A673 (cell line): ENCODE measurements around the gene FAH. TPM values are rescaled to one million over a fixed set of nuclear protein-coding genes. Genes with fewer than 3 reads are reported as not detected.

Experiments
- BruUV-seq: library from RNA; stranded (reverse); fragments of 400-500 nt; replicated peaks from 2 replicates; lab custom pipeline; 2021; lab: Mats Ljungman, UMichigan
- CTCF ChIA-PET: fragments of 300-600 bp; sonication (Branson Sonifier 250); formaldehyde crosslinking; loops from one replicate; lab custom pipeline; 2022; ENCODE audit warnings: antibody characterized with exemption; lab: Charles Lee
- POLR2A ChIA-PET: fragments of 300-600 bp; sonication (Branson Sonifier 250); formaldehyde crosslinking; loops from one replicate; lab custom pipeline; 2022; ENCODE audit warnings: antibody characterized with exemption; ENCODE audit not compliant: low non-redundant PET; lab: Charles Lee
- DNase-seq: peaks from one replicate; pipeline ENCODE4 v3.0.0-alpha.2; 2015; ENCODE audit warnings: low spot score
- H3K27ac ChIP-seq: fragments of 200-600 bp; sonication (generic); 2 replicates; pipeline ENCODE4 v1.5.1; 2016; ENCODE audit warnings: mixed run types, low read depth, mild to moderate bottlenecking, mixed read lengths, antibody characterized with exemption, low read length; ENCODE audit not compliant: poor library complexity, severe bottlenecking
- H3K27me3 ChIP-seq: fragments of 200-600 bp; sonication (generic); replicated peaks from 2 replicates; pipeline ENCODE4 v1.6.1; 2017; ENCODE audit warnings: mixed run types, low read depth, mild to moderate bottlenecking, mixed read lengths, antibody characterized with exemption, low read length; ENCODE audit not compliant: insufficient read depth, poor library complexity
- H3K36me3 ChIP-seq: fragments of 200-600 bp; sonication (generic); 2 replicates; pipeline ENCODE4 v1.6.1; 2016; ENCODE audit warnings: mixed run types, mild to moderate bottlenecking, mixed read lengths, antibody characterized with exemption, low read length; ENCODE audit not compliant: insufficient read depth, poor library complexity, severe bottlenecking
- H3K4me1 ChIP-seq: fragments of 200-600 bp; sonication (generic); 2 replicates; pipeline ENCODE4 v1.6.1; 2017; ENCODE audit warnings: mixed run types, mild to moderate bottlenecking, mixed read lengths, antibody characterized with exemption, low read length; ENCODE audit not compliant: insufficient read depth, poor library complexity, severe bottlenecking
- H3K4me3 ChIP-seq: fragments of 200-600 bp; sonication (generic); 2 replicates; pipeline ENCODE4 v1.5.1; 2016; ENCODE audit warnings: low read depth, mixed run types, mild to moderate bottlenecking, mixed read lengths, low read length; ENCODE audit not compliant: poor library complexity, severe bottlenecking
- H3K9me3 ChIP-seq: fragments of 200-600 bp; sonication (generic); 2 replicates; pipeline ENCODE4 v1.6.1; 2016; ENCODE audit warnings: mixed run types, low read depth, mild to moderate bottlenecking, mixed read lengths, antibody characterized with exemption, low read length; ENCODE audit not compliant: poor library complexity, severe bottlenecking
- EZH2 ChIP-seq: fragments of 200-600 bp; sonication (generic); IDR thresholded peaks from 2 replicates; pipeline ENCODE4 v1.6.1; 2017; ENCODE audit warnings: borderline replicate concordance, low read depth, mild to moderate bottlenecking, mixed read lengths, antibody characterized with exemption, low read length; ENCODE audit not compliant: poor library complexity, severe bottlenecking
- intact Hi-C: fragments of 100-400 bp; cut with micrococcal nuclease; formaldehyde crosslinking; loops from one replicate; pipeline ENCODE4 v1.10.0; 2022; ENCODE audit not compliant: unreplicated experiment
- total RNA-seq: library from RNA; stranded (reverse); gene quantifications from 2 replicates; pipeline ENCODE4 v1.2.3, GENCODE V29; 2021
- TF ChIP-seq, protein P1 (sequence below): fragments of 300-800, 200-600 bp; sonication (generic); conservative IDR thresholded peaks from 2 replicates; pipeline ENCODE4 v1.5.1; 2017; ENCODE audit warnings: low read depth, mild to moderate bottlenecking, antibody characterized with exemption, low read length, moderate library complexity, mixed read lengths

The FAH gene
- total RNA-seq, 1 experiment from 2014 or later, result 2.0 TPM

DNA sequence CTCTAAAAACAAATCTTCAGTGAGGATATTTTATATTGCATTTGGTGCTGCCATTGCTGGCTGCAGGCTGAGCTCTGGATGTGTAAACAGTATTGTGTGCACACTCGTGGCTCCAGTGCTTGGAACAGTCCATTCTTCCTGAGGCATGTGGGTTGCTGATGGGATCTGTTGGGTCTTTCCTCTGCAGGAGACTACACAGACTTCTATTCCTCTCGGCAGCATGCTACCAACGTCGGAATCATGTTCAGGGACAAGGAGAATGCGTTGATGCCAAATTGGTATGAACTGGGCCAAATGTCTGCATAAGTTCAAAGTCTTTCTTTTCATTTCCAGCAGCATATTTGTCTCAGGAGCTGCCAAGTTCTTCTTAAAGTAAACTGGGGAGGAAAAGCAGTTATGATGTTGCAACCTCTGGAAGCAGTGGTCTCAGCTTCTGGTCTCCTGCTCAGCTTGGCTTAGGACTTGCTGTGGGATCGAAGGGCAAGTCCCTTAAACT lies 9.3 kb downstream of the FAH start:
- H3K27me3 ChIP-seq, result no peaks in the 10 kb centered on the region
- POLR2A ChIA-PET, result no interaction called here
- no peaks in the 10 kb centered on the region for H3K4me1 ChIP-seq
- TF ChIP-seq EZH2, result no peak
- TF ChIP-seq, protein P1, sequence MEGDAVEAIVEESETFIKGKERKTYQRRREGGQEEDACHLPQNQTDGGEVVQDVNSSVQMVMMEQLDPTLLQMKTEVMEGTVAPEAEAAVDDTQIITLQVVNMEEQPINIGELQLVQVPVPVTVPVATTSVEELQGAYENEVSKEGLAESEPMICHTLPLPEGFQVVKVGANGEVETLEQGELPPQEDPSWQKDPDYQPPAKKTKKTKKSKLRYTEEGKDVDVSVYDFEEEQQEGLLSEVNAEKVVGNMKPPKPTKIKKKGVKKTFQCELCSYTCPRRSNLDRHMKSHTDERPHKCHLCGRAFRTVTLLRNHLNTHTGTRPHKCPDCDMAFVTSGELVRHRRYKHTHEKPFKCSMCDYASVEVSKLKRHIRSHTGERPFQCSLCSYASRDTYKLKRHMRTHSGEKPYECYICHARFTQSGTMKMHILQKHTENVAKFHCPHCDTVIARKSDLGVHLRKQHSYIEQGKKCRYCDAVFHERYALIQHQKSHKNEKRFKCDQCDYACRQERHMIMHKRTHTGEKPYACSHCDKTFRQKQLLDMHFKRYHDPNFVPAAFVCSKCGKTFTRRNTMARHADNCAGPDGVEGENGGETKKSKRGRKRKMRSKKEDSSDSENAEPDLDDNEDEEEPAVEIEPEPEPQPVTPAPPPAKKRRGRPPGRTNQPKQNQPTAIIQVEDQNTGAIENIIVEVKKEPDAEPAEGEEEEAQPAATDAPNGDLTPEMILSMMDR, result no peak
- no peak overlapping the region for H3K27ac ChIP-seq
- CTCF ChIA-PET, result no interaction called here
- intact Hi-C loops, result no loop called here
- H3K36me3 ChIP-seq, result no peaks in the 10 kb centered on the region
- no peak for DNase-seq
- no peak overlapping the region for H3K4me3 ChIP-seq
- no peaks in the 10 kb centered on the region for H3K9me3 ChIP-seq
- no TSS peak for BruUV-seq

DNA sequence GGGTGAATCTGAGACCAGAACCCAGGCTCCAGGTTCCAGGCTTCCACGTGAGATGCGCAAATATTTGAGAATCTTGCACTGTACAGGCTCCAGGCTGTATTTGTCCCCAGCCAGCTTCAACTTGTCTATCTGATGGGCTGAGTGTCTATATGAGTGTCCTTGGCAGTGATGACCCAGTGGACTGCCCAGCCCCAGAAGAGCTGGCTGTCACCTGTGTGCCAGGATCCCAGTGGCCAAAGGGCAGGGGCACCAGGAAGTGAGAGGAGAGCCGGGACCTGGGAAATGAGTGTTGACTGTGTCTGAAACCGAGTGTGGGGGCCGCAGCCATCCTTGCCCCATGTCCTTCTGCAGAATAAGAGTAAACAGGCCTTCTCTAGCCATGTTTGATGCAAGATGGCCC lies 10.4 kb downstream of the FAH start:
- no peaks in the 10 kb centered on the region for H3K36me3 ChIP-seq
- no peaks in the 10 kb centered on the region for H3K9me3 ChIP-seq
- no TSS peak for BruUV-seq
- POLR2A ChIA-PET, result no interaction called here
- no peak overlapping the region for H3K27ac ChIP-seq
- CTCF ChIA-PET, result no interaction called here
- no peaks in the 10 kb centered on the region for H3K27me3 ChIP-seq
- intact Hi-C loops, result no loop called here
- no peak overlapping the region for H3K4me3 ChIP-seq
- TF ChIP-seq, protein P1, result no peak
- TF ChIP-seq EZH2, result no peak
- H3K4me1 ChIP-seq, result no peaks in the 10 kb centered on the region
- DNase-seq, result no peak

DNA sequence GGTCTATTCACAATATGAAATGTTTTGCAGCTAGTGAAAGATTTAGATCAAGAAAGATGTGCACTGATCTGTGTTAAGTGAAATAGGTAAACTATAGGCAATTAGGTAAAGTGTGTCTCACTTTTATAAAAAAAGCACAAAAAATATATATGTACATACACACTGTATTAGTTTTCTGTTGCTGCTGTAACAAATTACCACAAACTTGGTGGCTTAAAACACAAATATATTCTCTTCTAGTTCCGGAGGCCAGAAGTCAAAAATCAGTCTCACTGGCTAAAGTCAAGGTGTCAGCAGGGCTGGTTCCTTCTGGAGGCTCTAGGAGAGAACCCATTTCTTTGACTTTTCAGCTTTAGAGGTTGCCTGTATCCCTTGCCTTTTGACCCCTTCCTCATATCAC lies 11.1 kb downstream of the FAH start:
- BruUV-seq, result no TSS peak
- no peaks in the 10 kb centered on the region for H3K36me3 ChIP-seq
- ChIA-PET POLR2A (no interaction called here), CTCF (no interaction called here)
- H3K27ac ChIP-seq, result no peak overlapping the region
- H3K4me3 ChIP-seq, result no peak overlapping the region
- intact Hi-C loops, result no loop called here
- DNase-seq, result no peak
- no peaks in the 10 kb centered on the region for H3K4me1 ChIP-seq
- no peaks in the 10 kb centered on the region for H3K9me3 ChIP-seq
- TF ChIP-seq, protein P1, result no peak
- TF ChIP-seq EZH2, result no peak
- no peaks in the 10 kb centered on the region for H3K27me3 ChIP-seq
